NOMO-1 treated with DMSO at 0.1 percent for 48 hours (cell line): ENCODE measurements around the gene ELOVL5.
"Not testable (repeated sequence)": the region's sequence is repeated elsewhere in the genome, so short reads cannot be mapped to it uniquely, and the experiment has no call there.

Source experiments
- DNase-seq: peaks from one replicate; lab custom pipeline; 2025; ENCODE audit not compliant: unreplicated experiment; lab: John Stamatoyannopoulos, UW

Gene ELOVL5, protein sequence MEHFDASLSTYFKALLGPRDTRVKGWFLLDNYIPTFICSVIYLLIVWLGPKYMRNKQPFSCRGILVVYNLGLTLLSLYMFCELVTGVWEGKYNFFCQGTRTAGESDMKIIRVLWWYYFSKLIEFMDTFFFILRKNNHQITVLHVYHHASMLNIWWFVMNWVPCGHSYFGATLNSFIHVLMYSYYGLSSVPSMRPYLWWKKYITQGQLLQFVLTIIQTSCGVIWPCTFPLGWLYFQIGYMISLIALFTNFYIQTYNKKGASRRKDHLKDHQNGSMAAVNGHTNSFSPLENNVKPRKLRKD

GRCh38 chr6:53348371-53349208 is at the start of gene ELOVL5:
Gene ELOVL5, minus strand, starts transcription at chr6:53348950. Its CDS starts 53,251 bp downstream, at chr6:53295699.
- DNase-seq, result peak; percentile 95

DNA sequence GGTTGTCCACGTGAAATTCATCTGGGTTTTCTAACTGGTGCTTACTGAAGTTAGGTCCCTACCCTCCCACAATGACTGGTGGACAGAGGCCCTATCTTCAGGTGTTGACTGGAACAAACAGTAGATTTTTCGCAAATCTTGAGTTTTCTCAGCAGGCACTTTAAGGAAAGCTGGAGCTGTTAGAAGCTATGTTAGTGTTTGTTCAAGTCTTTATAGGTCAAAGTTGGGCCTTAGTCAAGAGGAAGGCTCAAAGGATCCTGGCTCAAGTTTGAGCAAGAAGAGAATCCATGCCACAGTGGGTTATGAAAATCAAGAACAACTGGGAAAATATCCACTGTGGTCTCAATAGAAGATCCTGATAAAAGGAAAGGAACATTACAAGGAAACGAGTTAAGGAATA is 48.5 kb upstream of the ELOVL5 start:
- no peak for DNase-seq

DNA sequence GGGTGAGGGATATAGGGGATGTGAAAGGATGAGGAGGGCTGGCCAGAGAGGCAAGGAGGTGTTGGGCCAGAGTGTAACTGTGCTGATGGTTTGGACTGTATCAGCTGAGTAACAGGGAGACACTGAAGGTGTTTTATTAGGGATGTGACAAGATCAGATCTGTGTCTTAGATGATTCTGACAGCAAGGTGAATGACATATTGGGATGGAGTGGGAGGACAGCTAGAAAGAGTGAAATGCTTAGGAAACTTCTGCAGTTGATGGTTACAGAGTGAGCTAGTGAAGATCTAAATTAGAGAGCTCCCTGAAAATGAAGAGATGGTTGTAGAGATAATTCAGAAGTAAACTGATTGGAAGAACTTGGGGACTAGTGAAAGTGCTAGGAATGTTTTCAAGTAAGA is 47.2 kb upstream of the ELOVL5 start:
- no peak for DNase-seq

- DNase-seq, result no peak
These were observed 46.0 kb upstream of the ELOVL5 start for GRCh38 chr6:53394704-53395103.

GRCh38 chr6:53391170-53391569 is 42.4 kb upstream of the ELOVL5 start:
- no peak for DNase-seq

DNA sequence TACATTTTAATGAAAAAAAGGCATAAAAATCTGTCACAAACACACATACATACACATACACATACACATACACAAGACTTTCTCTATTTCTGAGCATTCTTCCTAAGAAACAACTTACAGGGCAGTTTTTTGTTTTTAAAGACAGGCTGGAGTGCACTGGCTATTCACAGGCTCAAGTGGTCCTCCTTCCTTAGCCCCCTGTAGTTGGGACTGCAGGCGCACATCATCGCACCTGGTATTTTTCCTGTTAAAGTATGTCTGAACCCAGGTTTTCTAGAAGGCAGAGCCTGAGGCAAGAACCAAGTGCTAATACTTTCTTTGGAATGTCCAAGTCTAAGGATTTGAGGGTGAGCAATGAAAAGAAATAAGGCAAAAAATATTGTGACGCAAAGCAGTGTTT is 41.3 kb upstream of the ELOVL5 start:
- DNase-seq, result no peak

- DNase-seq, result not testable (repeated sequence)
These were observed 39.9 kb upstream of the ELOVL5 start for GRCh38 chr6:53388615-53389014.

DNA sequence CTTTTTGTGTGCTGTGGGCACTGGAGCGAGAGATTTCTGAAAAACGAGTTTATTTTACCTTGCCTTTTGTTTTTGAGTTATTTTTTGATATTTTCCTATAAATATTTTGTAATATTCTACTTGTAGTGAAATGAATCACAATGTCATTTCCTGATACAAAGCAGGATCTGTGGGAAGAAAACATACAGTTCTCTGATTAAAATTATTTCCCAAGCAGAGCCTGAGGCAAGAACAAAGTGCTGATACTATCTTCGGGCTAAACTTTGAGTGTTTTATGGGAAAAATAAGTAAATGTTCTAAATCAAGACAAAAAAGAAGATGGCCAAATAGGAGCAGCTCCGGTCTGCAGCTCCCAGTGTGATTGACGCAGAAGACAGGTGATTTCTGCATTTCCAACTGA is 33.7 kb upstream of the ELOVL5 start:
- no peak for DNase-seq

GRCh38 chr6:53378208-53378607 is 29.5 kb upstream of the ELOVL5 start:
- no peak for DNase-seq

DNA sequence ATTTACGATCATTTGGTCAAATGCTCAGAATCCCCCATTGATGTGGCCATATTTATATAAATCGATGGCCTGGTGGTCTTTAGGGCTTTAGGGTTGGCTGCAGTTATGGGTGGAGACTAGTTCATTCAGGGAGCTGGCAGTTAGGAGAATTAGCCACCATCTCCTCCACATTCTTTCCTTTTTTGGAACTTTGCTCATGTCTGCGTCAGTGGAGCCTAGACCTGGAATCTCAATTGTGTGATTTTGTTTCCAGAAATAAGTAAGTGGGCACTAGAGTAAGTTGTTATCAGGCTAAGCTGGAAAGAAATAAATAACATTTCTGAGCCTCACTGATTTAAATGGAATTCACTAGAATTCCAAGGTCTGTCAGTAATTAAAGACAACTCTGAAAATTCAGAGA is 29.0 kb upstream of the ELOVL5 start:
- no peak for DNase-seq

- no peak for DNase-seq
These were observed 28.5 kb upstream of the ELOVL5 start for GRCh38 chr6:53377289-53377688.

DNA sequence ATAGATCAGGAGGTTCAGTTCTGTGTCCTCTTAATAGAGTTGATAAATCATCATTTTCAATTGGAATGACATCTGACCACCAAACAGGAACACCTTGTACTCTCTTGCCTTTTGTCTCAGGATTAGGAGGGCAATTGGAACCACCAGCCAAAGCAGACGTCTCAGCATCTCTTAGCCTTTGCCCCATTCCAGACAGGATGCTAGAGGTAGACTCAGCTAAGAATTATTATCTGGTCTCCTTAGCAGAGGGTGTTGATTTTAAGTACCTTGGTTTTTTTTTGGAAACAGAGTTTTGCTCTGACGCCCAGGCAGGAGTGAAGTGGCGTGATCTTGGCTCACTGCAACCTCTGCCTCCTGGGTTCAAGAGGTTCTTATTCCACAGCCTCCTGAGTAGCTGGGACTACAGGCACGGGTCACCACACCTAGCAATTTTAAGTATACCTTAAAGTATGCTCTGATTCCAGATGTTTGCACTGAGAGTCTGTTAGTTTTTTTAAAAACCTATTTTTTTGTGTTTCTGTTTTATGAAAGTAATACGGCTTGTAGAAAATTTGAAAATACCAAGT is 28.0 kb upstream of the ELOVL5 start:
- DNase-seq, result no peak

- no peak for DNase-seq
These were observed 27.1 kb upstream of the ELOVL5 start for GRCh38 chr6:53375847-53376246.

DNA sequence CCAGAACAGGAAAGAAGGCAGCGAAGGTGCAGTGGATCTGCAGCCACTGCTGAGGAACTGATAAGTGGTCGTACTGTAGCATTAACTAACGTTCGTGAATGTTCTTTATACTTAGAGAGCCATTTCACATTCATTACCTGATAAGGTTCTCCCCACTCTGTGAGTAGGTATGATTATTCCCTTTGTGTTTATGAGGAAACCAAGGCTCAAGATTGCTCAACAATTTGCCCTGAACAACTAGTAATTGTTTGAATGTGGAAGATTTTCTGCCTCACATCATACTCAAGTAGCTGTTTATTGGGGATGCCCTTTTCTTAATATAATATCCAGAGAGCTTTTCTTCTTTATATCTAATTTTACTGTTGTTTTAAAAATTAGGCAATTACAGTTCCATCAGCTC is 24.9 kb upstream of the ELOVL5 start:
- DNase-seq, result no peak

- DNase-seq, result no peak
These were observed 21.2 kb upstream of the ELOVL5 start for GRCh38 chr6:53369876-53370515.

- DNase-seq, result no peak
These were observed 20.3 kb upstream of the ELOVL5 start for GRCh38 chr6:53369051-53369450.

DNA sequence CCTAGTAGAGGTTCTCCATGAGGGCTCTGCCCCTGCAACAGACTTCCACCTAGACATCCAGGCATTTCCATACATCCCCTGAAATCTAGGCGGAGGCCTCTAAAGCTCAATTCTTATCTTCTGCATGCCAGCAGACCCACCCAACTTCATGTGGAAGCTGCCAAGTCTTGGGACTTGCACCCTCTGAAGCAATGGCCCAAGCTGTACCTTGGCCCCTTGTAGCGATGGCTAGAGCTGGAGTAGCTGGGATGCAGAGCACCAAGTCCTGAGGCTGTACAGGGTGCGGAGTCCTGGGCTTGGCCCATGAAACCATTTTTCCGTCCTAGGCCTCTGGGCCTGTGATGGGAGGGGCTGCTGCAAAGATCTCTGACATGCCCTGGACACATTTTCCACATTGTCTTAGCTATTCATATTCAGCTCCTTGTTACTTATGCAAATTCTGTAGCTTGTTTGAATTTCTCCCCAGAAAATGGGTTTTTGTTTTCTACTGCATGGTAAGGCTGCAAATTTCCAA is 17.4 kb upstream of the ELOVL5 start:
- DNase-seq, result no peak

- no peak for DNase-seq
These were observed 14.8 kb upstream of the ELOVL5 start for GRCh38 chr6:53363341-53364079.

DNA sequence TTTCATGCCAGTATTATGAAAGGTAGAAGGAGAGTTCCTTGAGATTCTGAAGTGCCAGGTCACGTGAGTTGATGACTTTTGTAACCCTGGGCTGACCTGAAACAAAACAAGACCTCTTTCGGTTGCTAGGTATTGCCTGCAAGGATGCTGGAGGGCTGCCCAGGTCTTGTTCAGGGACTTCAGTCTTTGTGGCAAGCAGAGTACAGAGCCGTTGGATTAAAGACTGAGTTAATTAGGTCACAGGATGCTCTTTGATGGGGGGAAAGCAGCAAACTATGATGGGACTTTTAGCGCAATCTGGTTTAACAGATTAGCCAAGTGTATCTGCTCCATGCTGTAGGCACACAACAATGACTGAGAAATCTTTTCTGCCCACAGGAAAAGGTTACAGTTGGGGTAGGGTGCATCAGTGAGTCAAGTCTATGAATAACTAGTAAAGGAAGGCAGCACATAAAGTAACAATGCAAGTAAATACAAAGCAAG is 12.8 kb upstream of the ELOVL5 start:
- DNase-seq, result no peak

GRCh38 chr6:53360093-53360912 is 11.6 kb upstream of the ELOVL5 start:
- peak; percentile 21 for DNase-seq
